Fibroblast of lung (primary cell): ENCODE data around the gene ANGPTL5.

Experiments used
- CTCF ChIP-seq, 2 donors: IDR thresholded peaks in 1 of 2; conservative IDR thresholded peaks in 1 of 2; 1 replicate in 1 of 2; 2 replicates in 1 of 2; pipeline ENCODE4 v1.5.1; 2011 to 2012; ENCODE audit warnings: low read length in 2 of 2, control low read depth in 1 of 2, inconsistent platforms in 1 of 2, low read depth in 1 of 2, mild to moderate bottlenecking in 1 of 2
- EZH2 ChIP-seq: IDR thresholded peaks from 2 replicates; pipeline ENCODE4 v1.5.1; 2012; ENCODE audit warnings: low read length, control low read depth, mild to moderate bottlenecking; ENCODE audit errors: missing control alignments

- TF ChIP-seq CTCF (conservative IDR thresholded peaks at IDR 0.05 in 1 of 2, IDR thresholded peaks at IDR 0.05 in 1 of 2; ENCODE audit: low read depth in 1 of 2, low read length in 2 of 2) (no peak), EZH2 (no peak)
Observed at GRCh38 chr11:101840704-101841103, 75.6 kb downstream of the ANGPTL5 start.
